ENCODE data around the gene FOXJ2.
"Not testable (repeated sequence)": the region's sequence is repeated elsewhere in the genome, so short reads cannot be mapped to it uniquely, and the experiment has no call there.

The FOXJ2 gene

DNA sequence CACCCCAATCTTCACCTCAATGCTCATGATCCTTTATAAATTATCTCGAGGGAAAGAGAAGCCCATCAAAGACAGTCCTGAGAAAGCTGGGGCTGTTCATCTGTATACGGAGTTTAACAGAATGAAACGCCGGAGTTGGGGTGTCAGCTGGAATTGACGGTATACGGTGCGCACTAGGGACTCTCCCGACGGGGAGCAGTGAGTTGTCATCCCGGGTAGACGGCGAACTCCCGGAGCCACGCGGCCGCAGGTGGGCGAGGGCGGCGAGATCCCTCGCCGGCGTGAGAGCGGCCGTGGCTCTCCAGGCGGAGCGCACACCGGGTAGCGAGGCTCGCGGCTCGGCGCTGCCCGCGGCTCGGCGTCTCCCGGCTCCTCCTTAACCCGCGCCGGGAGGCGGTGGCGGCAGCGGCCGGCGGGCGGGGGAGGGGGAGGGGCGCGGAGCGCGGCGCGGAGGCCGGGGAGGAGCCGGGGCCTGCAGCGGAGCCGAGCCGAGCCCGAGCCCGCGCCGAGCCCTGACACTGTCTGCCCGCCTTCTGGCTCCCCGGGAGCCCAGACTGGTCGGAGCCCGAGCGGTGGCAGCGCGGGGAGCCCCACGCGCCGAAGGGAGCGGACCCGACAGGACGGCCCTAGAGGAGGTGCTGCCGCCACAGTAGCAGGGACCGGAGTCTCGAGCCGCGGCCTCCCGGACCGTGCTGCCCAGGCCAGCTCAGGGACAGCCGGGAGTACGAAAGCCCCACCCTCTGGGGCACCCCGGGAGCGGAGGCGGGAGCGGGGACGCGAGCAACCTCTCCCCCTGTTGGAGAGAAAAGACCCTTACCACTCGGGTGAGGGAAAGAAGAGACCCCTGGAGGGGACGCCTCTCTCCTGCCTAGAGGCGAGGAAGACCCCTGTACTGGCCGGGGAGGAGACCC, at the start of gene FOXJ2:
TSS of gene FOXJ2 (plus strand) at position 475 of the 911 bp plus-strand sequence. CDS start 7,117 bp downstream, outside the sequence.
- DNase-seq (ENCODE audit: low read depth in 2 of 3, low spot score in 1 of 3): peak; percentile 60 to 72 (median 63)

GRCh38 chr12:7983019-7983418, 49.5 kb upstream of the FOXJ2 start:
- not testable (repeated sequence) for DNase-seq (ENCODE audit: low read depth in 2 of 3, low spot score in 1 of 3)

DNA sequence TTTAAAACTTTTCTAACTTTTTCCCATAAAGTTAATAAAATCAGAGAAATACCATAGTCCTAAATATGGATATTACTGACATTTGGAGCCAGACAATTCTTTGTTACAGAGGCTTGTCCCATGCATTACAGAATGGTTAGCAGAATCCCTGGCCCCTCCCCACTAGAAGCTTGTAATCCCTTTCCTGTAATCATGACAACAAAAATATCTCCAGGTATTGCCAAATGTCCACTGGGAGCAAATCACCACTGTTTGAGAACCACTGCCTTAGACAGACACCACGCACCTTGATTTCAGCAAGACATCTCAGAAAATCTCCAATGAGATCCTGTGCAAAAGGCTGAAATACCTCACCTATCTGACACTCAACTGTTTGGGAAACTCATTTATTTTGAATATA, 49.1 kb upstream of the FOXJ2 start:
- not testable (repeated sequence) for DNase-seq (ENCODE audit: low read depth in 2 of 3, low spot score in 1 of 3)

GRCh38 chr12:7984900-7985299, 47.6 kb upstream of the FOXJ2 start:
- no peak for DNase-seq (ENCODE audit: low read depth in 2 of 3, low spot score in 1 of 3)

DNA sequence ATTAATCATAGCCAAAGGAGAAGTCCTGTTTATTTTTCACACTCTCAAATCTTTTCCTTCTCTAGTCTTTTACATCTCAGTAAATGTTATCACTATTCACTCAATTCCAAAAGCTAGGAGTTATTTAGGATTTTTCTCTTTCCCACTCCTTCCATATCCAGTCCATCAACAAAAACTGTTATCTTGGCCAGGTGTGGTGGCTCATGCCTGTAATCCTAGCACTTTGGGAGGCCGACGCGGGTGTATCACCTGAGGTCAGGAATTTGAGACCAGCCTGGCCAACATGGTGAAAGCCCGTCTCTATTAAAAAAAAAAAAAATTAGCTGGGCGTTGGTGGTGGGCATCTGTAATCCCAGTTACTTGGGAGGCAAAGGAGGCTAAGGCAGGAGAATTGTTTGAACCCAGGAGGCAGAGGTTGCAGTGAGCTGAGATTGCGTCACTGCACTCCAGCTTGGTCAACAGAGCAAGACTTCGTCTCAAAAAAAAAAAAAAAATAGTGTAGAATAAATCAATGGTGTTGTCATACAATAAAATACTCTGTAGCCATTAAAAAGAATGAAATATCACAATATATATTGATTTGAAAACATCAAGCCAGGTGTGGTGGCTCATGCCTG, 46.6 kb upstream of the FOXJ2 start:
- no peak for DNase-seq (ENCODE audit: low read depth in 2 of 3, low spot score in 1 of 3)

DNA sequence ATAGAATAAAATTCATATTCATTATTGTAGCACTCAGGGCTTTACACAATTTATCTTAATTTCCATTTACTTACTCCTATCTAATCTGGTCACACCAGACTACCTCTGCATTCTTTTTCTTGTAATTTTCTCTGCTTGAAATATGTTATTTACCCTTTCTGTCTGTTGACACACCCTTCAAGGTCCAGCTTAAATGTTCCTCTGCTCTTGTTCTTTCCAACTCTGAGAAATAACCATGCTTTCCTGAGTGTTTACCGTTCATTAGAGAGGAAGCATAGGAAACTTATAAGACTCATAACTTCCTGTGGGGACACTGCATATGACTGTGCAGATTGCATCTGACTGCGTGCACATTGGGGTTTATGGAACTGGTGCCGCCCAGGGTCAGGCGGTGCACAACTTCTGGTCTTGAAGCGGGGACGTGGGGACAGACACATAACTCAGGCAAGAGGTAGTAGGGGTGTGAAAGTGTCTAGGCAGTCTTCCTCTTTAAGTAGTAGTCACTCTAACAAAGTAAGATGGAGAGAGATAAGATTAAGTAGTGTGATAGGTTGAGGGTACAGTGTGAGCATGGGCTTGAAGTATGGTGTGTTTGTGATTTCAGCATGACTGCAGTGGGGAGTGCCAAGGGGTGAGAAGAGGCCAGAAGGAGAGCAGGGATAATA, 42.6 kb upstream of the FOXJ2 start:
- peak; percentile 69 to 80 (median 76) for DNase-seq (ENCODE audit: low read depth in 2 of 3, low spot score in 1 of 3)

DNA sequence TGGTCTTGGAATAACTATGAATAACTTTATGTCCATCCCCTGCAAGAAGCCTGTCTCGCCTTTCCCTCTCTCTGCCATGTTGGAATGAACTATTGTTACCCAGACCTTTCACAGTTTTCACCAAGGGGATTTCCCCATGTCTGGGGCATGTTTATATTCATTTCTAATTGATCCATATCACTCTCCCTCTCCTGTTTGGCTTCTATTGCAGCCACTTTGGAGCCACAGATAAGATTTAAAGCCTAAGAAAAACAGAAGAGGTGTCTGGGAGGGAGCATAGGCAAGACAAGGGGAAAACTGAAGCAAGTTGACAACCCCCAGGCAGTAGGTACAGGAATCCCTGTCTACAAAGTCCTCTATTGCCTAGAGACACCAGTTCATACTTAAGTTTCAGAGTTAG, 41.0 kb upstream of the FOXJ2 start:
- no peak for DNase-seq (ENCODE audit: low read depth in 2 of 3, low spot score in 1 of 3)

DNA sequence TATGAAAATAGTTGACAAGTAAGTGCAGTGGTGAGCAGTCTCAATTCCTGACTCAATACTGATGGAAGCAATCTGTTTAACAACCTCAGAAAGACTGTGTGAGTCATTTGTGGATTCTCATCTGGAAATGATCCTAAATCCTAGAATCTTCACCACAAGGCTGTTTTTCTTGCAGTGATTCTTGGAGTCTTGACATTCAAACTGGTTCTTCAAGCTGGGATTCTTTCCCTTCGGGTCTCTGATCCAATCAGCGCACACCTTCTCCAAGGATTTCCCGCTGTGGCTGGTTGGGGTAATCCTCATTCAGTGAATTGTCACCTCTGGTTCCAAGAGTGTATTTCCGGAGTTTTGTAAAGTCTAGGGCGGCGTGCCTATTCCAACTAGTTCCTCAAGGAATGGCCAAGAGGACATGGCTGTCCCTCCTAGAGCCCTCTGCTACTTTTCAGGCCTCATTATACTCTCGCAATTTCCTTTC, 37.7 kb upstream of the FOXJ2 start:
- DNase-seq (ENCODE audit: low read depth in 2 of 3, low spot score in 1 of 3): no peak

DNA sequence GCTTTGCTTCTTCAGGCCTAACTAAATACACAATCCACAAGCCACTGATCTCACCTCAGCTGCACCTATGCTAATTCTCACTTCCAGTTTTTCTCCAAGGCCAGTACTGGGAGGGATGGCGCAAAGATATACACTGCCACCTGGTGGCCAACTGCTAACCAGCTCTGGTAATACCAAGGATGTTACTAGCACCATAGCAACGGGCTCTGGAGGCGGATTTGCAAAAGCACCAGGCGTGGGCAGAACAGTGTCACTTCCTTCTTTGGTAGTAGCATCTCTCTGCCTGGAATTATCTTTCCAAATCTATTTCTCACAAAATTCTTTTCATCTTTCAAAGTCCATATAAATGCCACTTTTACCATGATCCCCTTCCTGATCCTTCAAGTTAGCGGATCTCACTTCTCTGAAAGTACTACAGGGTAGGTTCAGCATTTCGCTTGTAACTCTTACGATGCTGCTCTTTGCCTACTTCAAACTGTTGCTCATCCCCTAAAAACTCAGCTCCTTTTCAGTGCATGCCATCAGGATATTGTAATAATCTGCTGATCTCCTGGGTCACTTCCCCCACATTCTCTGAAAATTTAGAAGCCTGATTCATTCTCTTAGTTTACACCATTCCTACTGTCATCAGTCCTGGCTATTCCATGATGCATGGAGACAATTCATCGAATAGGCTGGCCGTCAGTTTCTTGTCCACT, 37.1 kb upstream of the FOXJ2 start:
- peak; percentile 77 to 78 (median 78) for DNase-seq (ENCODE audit: low read depth in 2 of 3, low spot score in 1 of 3)

DNA sequence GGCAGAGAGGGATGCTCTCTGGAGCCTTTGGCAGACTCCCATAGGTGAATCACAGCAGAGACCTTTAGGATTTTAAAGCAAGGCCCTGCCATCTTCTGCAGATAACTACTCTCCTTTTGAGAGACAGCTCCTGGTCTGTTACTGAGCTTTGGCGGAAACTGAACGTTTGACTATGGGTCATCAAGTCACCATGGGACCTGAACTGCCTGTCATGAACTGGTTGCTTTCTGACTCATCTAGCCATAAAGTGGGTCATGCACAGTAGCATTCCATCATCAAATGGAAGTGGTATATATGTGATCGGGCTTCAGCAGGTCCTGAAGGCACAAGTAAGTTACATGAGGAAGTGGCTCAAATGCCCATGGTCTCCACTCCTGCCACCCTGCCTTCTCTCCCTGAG, 31.7 kb upstream of the FOXJ2 start:
- DNase-seq (ENCODE audit: low read depth in 2 of 3, low spot score in 1 of 3): not testable (repeated sequence)

- not testable (repeated sequence) for DNase-seq (ENCODE audit: low read depth in 2 of 3, low spot score in 1 of 3)
Measured at GRCh38 chr12:8001496-8001895, 31.0 kb upstream of the FOXJ2 start.

DNA sequence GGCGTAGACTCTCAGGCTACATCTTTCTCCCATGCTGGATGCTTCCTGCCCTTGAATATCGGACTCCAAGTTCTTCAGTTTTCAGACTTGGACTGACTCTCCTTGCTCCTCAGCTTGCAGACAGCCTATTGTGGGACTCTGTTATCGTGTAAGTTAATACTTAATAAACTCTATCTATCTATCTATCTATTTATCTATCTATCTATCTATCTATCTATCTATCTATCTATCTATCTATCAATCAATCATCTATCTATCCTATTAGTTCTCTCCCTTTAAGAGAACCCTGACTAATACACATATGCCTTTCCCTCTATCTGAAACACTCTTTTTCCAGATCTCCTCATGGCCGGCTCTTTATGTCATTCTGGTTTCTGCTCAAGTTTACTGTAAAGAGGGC, 27.6 kb upstream of the FOXJ2 start:
- DNase-seq (ENCODE audit: low read depth in 2 of 3, low spot score in 1 of 3): not testable (repeated sequence)

- no peak for DNase-seq (ENCODE audit: low read depth in 2 of 3, low spot score in 1 of 3)
Measured at GRCh38 chr12:8011331-8011730, 21.2 kb upstream of the FOXJ2 start.

DNA sequence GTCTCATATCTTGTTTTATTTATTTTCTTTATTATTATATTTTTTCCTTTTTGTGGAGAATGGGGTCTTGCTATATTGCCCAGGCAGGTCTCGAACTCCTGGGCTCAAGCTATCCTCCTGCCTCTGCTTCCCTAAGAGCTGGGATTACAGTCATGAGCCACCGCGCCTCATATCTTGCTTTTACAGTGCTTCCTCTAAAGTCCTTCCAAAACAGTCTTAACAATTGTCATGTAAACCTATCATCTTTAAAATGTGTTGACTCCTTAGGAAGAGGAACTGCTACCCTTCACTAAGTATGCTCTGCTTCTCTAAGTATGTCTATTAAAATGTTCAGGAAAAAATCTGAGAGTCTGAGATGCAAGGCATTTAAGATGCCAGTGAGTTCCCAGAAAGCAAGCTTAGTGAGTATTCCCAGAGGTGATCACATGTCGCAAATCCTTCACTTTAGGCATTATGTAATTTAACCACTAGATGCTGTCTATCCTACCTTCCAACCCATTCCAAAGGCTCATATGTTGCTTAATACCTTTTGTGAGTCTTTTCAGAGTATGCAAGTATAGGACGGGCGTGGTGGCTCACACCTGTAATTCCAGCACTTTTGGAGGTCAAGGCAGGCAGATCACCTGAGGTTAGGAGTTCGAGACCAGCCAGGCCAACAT, 19.7 kb upstream of the FOXJ2 start:
- no peak for DNase-seq (ENCODE audit: low read depth in 2 of 3, low spot score in 1 of 3)

GRCh38 chr12:8014836-8015235, 17.7 kb upstream of the FOXJ2 start:
- no peak for DNase-seq (ENCODE audit: low read depth in 2 of 3, low spot score in 1 of 3)

- DNase-seq (ENCODE audit: low read depth in 2 of 3, low spot score in 1 of 3): not testable (repeated sequence)
Measured at GRCh38 chr12:8018213-8018612, 14.3 kb upstream of the FOXJ2 start.

GRCh38 chr12:8018666-8019581, 13.6 kb upstream of the FOXJ2 start:
- no peak for DNase-seq (ENCODE audit: low read depth in 2 of 3, low spot score in 1 of 3)

- DNase-seq (ENCODE audit: low read depth in 2 of 3, low spot score in 1 of 3): peak; percentile 93 to 97 (median 96)
Measured at GRCh38 chr12:8026291-8026900, 6.1 kb upstream of the FOXJ2 start.

DNA sequence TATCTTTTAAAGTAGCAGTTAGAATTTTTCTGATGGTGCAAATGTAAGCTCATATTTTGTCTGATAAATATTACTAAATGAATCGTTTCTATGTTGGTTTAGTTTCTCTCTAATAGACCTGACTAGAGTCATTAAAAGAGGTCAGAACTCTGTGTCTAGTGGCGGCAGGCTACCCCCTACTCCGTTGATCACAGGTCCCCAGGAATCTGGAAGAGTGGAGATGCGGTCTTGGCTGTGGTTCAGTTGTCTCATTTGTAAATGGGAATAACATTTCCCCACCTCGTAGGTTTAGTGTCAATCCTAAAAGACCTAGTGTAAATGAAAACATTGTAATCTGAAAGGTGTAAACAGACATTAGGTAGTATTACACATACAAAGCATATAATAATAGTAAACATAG, 4.7 kb upstream of the FOXJ2 start:
- no peak for DNase-seq (ENCODE audit: low read depth in 2 of 3, low spot score in 1 of 3)
